ENCODE measurements around the gene OXSM.

GRCh38 chr3:25812644-25813043 is 22.8 kb downstream of the OXSM start:
- TF ChIP-seq CTCF (conservative IDR thresholded peaks at IDR 0.05; ENCODE audit: low read length), result no peak
- TF ChIP-seq EZH2phosphoT487 (IDR thresholded peaks at IDR 0.05; ENCODE audit: borderline replicate concordance), result no peak
